HG02571 (cell line): ENCODE data around the gene DPF1.

Experiments used
- ATAC-seq: cut with Tn5 transposase; IDR thresholded peaks from one replicate; pipeline ENCODE4 v1.9.1; 2021; ENCODE audit warnings: mild to moderate bottlenecking, moderate library complexity; ENCODE audit not compliant: unreplicated experiment

Gene DPF1

GRCh38 chr19:38170334-38170733 is 53.7 kb downstream of the DPF1 start:
- no peak for ATAC-seq

- no peak for ATAC-seq
Observed at GRCh38 chr19:38168637-38169036, 55.4 kb downstream of the DPF1 start.

GRCh38 chr19:38165335-38165734 is 58.7 kb downstream of the DPF1 start:
- ATAC-seq, result no peak

- ATAC-seq, result no peak
Observed at GRCh38 chr19:38164526-38164925, 59.5 kb downstream of the DPF1 start.

- ATAC-seq, result no peak
Observed at GRCh38 chr19:38163419-38164290, 60.4 kb downstream of the DPF1 start.

GRCh38 chr19:38162632-38163031 is 61.4 kb downstream of the DPF1 start:
- ATAC-seq, result no peak

GRCh38 chr19:38162094-38162493 is 61.9 kb downstream of the DPF1 start:
- no peak for ATAC-seq
